Esophagus squamous epithelium (tissue), 5 donors: ENCODE measurements around the gene LPIN1. TPM values are rescaled to one million over a fixed set of nuclear protein-coding genes. Genes with fewer than 3 reads are reported as not detected.

Experiments
- DNase-seq: peaks from one replicate; lab custom pipeline; 2025; lab: John Stamatoyannopoulos, UW
- H3K27ac ChIP-seq, 4 donors: fragments of 200-600 bp; sonication (generic); one replicate each; pipeline ENCODE4 v1.5.1; 2016 to 2019; ENCODE audit warnings: mild to moderate bottlenecking in 1 of 4
- H3K27me3 ChIP-seq, 4 donors: fragments of 200-600 bp; sonication (generic); 1 replicate in 3 of 4; 2 replicates in 1 of 4; pipeline versions ENCODE4 v1.5.1 to v1.6.0; 2017 to 2021; ENCODE audit warnings: antibody characterized with exemption in 1 of 4
- H3K36me3 ChIP-seq, 3 donors: fragments of 200-600 bp; sonication (generic); one replicate each; pipeline ENCODE4 v1.5.1; 2016 to 2019
- H3K4me1 ChIP-seq, 3 donors: fragments of 200-600 bp; sonication (generic); one replicate each; pipeline ENCODE4 v1.5.1; 2017 to 2019
- H3K4me3 ChIP-seq, 4 donors: fragments of 200-600 bp; sonication (generic); 1 replicate in 3 of 4; 2 replicates in 1 of 4; pipeline ENCODE4 v1.5.1; 2016 to 2019; ENCODE audit warnings: mild to moderate bottlenecking in 2 of 4, moderate library complexity in 1 of 4
- H3K9me3 ChIP-seq, 3 donors: fragments of 200-600 bp; sonication (generic); one replicate each; pipeline ENCODE4 v1.5.1; 2016 to 2019
- CTCF ChIP-seq, 6 experiments: fragments of 450-650 bp in 4 of 6; fragments of 200-600 bp in 2 of 6; sonication (generic) in 2 of 6; IDR thresholded peaks; one replicate each; pipeline ENCODE4 v1.5.1; 2016 to 2019; ENCODE audit warnings: antibody characterized with exemption in 6 of 6, mild to moderate bottlenecking in 4 of 6, moderate library complexity in 4 of 6
- POLR2A ChIP-seq, 4 donors: fragments of 450-650 bp; IDR thresholded peaks; one replicate each; pipeline ENCODE4 v1.6.1; 2017; ENCODE audit warnings: antibody characterized with exemption in 4 of 4, mild to moderate bottlenecking in 4 of 4, moderate library complexity in 3 of 4
- WGBS, 2 donors: methylation state at CpG; one replicate each; pipeline ENCODE4 v1.1.5; 2018; 5-methylcytosine and 5-hydroxymethylcytosine counted together
- intact Hi-C: fragments of 100-400 bp; cut with DNase I; formaldehyde crosslinking; loops from one replicate; pipeline ENCODE4 v1.15.0; 2022
- total RNA-seq, 4 donors: library from RNA; depleted of rRNA; stranded (reverse); fragments of >200 nt; gene quantifications; one replicate each; pipeline ENCODE4 v1.1.0, GENCODE V29; 2016
- donor health status: DM: yes; HTN: yes; CAD: no.

Gene LPIN1
- total RNA-seq, 4 donors from 2014 or later, result 16.9 to 80.9 (median 39.7) TPM

- no peak for TF ChIP-seq POLR2A (IDR thresholded peaks at IDR 0.05)
- no peak for TF ChIP-seq CTCF (IDR thresholded peaks at IDR 0.05)
- Histone ChIP-seq H3K4me3 (no peak overlapping the region), H3K36me3 (peaks cover 3 to 100% (median 11%) of the 10 kb centered on the region in 3 donors), H3K27ac (no peak overlapping the region), H3K27me3 (no peaks in the 10 kb centered on the region), H3K4me1 (no peaks in the 10 kb centered on the region), H3K9me3 (no peaks in the 10 kb centered on the region)
- WGBS, 2 donors, result 84 to 90% methylated on average over 2 of the region's 2 CpGs
- intact Hi-C loops, result no loop called here
- DNase-seq, result no peak
Measured at GRCh38 chr2:11795590-11795989, 49.2 kb downstream of the LPIN1 start.

- no peaks in the 10 kb centered on the region for H3K4me1 ChIP-seq
- no peak for DNase-seq
- H3K27ac ChIP-seq, result no peak overlapping the region
- WGBS, 2 donors, result 83 to 90% methylated on average over 15 to 16 of the region's 18 CpGs
- H3K4me3 ChIP-seq, result no peak overlapping the region
- intact Hi-C loops, result no loop called here
- peaks cover 3 to 100% (median 11%) of the 10 kb centered on the region in 3 donors for H3K36me3 ChIP-seq
- H3K27me3 ChIP-seq, result no peaks in the 10 kb centered on the region
- no peaks in the 10 kb centered on the region for H3K9me3 ChIP-seq
- no peak for TF ChIP-seq CTCF (IDR thresholded peaks at IDR 0.05)
- no peak for TF ChIP-seq POLR2A (IDR thresholded peaks at IDR 0.05)
Measured at GRCh38 chr2:11796190-11797171, 50.0 kb downstream of the LPIN1 start.

GRCh38 chr2:11797846-11798245 is 51.4 kb downstream of the LPIN1 start:
- H3K9me3 ChIP-seq, result no peaks in the 10 kb centered on the region
- 97% methylated on average over 6 of the region's 6 CpGs for WGBS, 2 donors
- H3K27ac ChIP-seq, result no peak overlapping the region
- H3K27me3 ChIP-seq, result no peaks in the 10 kb centered on the region
- H3K4me3 ChIP-seq, result no peak overlapping the region
- no peaks in the 10 kb centered on the region for H3K4me1 ChIP-seq
- TF ChIP-seq POLR2A (IDR thresholded peaks at IDR 0.05), result no peak
- no peak for TF ChIP-seq CTCF (IDR thresholded peaks at IDR 0.05)
- intact Hi-C loops, result no loop called here
- no peak for DNase-seq
- peaks cover 0 to 100% (median 9%) of the 10 kb centered on the region in 3 donors for H3K36me3 ChIP-seq

- H3K4me3 ChIP-seq, result no peak overlapping the region
- no peaks in the 10 kb centered on the region for H3K27me3 ChIP-seq
- WGBS, 2 donors, result 88% methylated on average over 15 of the region's 15 CpGs
- H3K9me3 ChIP-seq, result no peaks in the 10 kb centered on the region
- H3K27ac ChIP-seq, result no peak overlapping the region
- DNase-seq, result no peak
- TF ChIP-seq CTCF (IDR thresholded peaks at IDR 0.05) (no peak), POLR2A (IDR thresholded peaks at IDR 0.05) (no peak)
- H3K4me1 ChIP-seq, result no peaks in the 10 kb centered on the region
- H3K36me3 ChIP-seq, result peaks cover 0 to 100% (median 11%) of the 10 kb centered on the region in 3 donors
- intact Hi-C loops, result no loop called here
Measured at GRCh38 chr2:11798701-11799435, 52.4 kb downstream of the LPIN1 start.
